Activated CD8-positive, alpha-beta memory T cell treated with anti-CD3 and anti-CD28 coated beads for 24 hours (primary cell): Measurements from ENCODE around the gene AKAP11.
"Not testable (repeated sequence)": the region's sequence is repeated elsewhere in the genome, so short reads cannot be mapped to it uniquely, and the experiment has no call there.

Experiments
- DNase-seq: peaks from one replicate; pipeline ENCODE4 v3.0.0-alpha.2; 2020

The AKAP11 gene

GRCh38 chr13:42272115-42272803 lies at the start of gene AKAP11:
TSS of gene AKAP11 (plus strand) at chr13:42272152. CDS start at chr13:42286349, 14,197 bp downstream.
- peak; percentile 84 for DNase-seq

- DNase-seq, result no peak
Observed at GRCh38 chr13:42223681-42224080, 48.3 kb upstream of the AKAP11 start.

GRCh38 chr13:42225051-42225450 lies 46.9 kb upstream of the AKAP11 start:
- DNase-seq, result no peak

DNA sequence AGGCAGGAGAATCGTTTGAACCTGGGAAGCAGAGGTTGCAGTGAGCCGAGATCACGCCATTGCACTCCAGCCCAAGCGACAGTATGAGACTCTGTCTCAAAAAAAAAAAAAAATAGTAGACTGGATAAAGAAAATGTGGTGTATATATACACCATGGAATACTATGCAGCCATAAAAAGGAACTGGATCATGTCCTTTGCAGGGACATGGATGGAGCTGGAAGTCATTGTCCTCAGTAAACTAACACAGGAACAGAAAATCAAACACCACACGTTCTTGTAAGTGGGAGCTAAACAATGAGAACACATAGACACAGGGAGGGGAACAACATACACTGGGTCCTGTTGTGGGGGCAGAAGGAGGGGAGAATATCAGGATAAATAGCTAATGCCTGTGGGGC lies 45.2 kb upstream of the AKAP11 start:
- not testable (repeated sequence) for DNase-seq

- no peak for DNase-seq
Observed at GRCh38 chr13:42228527-42228926, 43.4 kb upstream of the AKAP11 start.

GRCh38 chr13:42229287-42229686 lies 42.7 kb upstream of the AKAP11 start:
- no peak for DNase-seq

DNA sequence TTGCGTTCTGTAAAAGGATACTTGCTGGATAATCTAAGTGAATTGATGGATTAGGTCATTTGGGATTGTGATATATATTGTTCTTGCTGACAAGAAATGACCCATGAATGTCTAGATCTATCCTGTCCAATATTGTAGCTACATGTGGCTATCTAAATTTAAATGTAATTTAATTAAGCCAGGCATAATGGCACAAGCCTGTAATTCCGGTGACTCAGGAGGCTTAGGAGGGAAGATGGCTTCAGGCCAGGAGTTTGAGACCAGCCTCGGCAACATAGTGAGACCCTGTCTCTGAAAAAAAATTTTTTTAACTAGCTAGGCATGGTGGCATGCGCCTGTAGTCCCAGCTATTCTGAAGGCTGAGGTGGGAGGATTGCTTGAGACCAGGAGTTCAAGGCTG lies 39.3 kb upstream of the AKAP11 start:
- DNase-seq, result no peak

DNA sequence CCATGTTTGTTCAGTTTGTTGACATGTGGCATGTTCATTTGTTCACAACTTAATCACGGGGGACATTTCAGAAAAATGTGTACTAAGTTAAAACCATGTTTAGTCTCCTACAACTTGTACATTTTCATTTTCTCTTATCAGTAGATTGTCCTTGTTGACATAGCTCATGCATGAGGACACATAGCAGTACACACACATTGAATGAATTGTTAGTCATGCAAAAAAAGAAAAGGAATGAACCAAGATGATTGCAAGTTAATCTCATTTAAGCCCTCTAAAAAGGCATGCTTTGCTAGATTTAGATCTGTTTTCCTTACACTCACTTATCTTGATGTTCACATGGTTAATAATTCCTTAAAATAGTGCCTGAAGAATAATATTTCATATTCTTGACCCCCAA lies 38.2 kb upstream of the AKAP11 start:
- no peak for DNase-seq

- DNase-seq, result no peak
Observed at GRCh38 chr13:42239161-42239560, 32.8 kb upstream of the AKAP11 start.

DNA sequence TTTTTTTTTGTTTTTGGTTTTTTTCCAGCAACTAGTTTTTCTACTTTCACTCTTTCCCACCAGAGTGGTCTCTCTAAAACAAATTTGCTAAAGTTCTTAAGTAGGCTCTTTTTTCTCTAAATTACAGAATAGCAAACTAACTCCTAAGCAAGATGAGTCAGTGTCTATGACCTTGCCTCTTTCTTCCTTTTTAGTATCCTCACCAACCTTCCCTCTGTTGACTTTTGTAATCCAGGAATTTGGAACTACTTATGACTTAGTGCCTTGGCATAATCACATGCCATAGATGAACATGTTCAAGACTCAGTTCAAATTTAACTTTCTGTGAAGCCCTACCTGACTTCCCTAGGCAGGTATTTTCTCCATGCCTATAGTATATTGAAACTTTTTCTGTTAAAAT lies 32.3 kb upstream of the AKAP11 start:
- no peak for DNase-seq

DNA sequence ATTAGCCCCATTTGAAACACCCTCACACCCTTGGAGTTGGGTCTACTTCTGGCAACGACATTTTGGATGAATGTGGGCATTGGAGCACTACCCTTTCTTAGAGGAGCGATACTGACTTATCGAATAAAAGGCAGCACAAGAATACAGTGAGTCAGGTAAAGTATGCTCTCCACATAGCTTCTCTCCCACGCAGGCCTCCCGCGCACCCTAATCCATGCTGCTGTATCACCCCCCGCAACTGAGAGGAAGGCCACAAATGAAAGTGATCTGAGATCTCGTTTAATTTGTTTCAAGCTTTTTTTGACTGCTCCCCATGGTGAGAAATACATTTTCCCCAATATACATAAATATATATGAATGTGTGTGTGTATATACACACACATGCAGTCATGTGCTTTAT lies 25.4 kb upstream of the AKAP11 start:
- no peak for DNase-seq

- DNase-seq, result no peak
Observed at GRCh38 chr13:42247883-42248282, 24.1 kb upstream of the AKAP11 start.

DNA sequence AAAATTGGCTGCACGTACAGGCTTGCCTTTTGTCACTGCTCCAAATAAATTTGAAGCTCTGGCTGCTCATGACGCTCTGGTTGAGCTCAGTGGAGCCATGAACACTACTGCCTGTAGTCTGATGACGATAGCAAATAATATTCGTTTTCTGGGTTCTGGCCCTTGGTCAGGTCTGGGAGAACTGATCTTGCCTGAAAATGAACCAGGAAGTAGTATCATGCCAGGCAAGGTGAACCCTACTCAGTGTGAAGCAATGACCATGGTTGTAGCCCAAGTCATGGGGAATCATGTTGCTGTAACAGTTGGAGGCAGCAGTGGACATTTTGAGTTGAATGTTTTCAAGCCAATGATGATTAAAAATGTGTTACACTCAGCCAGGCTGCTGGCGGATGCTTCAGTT lies 16.1 kb upstream of the AKAP11 start:
- DNase-seq, result no peak

DNA sequence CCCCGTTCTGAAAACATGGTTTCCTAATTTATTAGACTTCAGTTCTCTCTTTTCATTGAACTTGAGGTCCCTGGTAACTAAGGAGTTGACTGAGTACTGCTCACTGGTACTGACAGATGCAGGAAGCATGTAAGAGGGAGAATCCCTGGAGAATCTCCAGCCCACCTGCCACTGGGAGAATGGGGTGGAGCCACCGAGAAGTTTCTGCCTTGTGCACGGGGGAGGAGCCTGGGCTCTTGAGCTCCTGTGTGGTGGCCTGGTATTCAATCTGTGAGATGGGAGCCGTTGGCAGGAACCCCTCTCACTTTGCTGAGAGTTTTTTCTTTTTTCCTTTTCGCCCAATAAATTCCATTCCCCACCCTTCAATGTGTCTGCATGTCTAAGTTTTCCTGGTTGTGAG lies 13.2 kb upstream of the AKAP11 start:
- DNase-seq, result no peak

DNA sequence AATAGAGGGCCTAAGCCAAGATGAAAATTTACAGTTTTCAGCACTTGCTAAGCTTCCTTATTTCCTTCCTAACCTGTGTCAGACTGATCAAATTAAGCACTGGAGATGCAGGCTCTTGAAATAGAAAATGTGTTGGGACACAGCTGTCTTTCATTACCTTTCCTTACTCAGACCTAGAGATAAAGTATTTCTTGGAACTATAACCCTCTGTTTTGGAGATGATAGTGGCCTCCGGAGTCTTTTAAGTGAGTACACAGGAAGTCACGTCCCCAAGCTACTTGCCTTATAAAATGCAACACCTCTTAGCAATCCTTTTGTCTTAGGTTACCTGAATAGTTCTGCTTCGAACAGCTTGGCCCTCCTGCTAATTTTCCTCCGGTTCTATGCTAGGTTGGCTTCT lies 12.4 kb upstream of the AKAP11 start:
- no peak for DNase-seq

DNA sequence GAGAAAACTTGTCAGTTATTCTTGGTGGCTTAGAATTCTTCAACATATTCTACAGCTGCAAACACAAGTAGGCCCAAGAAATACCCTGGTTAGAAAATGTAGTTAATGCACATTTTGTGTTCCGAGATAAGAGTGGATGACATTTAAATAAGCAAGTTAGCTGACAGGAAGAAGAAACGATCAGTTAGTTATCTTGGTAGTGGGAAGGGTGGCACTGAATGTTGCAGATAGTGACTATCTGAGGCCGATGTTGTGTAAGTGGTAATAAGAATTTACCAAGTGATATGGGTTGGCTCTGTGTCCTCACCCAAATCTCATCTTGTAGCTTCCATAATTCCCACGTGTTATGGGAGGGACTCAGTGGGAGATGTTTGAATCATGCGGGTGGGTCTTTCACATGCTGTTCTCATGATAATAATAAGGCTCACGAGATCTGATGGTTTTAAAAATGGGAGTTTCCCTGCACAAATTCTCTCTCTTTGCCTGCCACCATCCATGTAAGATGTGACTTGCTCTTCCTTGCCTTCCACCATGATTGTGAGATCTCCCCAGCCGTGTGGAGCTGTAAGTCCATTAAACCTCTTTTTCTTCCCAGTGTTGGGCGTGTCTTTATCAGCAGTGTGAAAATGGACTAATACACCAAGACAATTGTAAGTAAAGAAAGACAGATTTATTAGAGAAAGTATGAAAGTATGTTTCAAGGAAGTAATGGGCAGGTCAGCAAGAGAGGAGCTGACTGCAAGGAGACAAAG lies 10.9 kb upstream of the AKAP11 start:
- no peak for DNase-seq

DNA sequence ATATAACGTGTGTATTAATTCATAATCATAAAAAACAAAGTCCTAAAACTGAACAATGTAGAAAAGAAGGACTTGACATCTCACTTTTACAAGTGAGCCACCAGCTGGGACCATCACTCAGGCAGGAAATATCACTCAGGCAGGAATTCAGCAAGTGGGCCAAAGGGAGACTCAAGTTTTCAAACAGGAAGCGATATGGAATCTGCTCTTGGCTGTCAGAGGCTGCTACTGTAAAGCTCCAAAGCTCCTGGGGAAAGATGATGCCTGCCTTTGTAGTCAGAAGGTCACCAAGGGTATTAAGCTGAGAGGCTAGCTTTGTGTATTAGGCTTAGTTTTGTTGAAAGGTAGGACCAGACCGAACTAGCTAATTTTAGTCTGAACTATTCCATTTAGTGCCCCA lies 5.5 kb upstream of the AKAP11 start:
- no peak for DNase-seq

DNA sequence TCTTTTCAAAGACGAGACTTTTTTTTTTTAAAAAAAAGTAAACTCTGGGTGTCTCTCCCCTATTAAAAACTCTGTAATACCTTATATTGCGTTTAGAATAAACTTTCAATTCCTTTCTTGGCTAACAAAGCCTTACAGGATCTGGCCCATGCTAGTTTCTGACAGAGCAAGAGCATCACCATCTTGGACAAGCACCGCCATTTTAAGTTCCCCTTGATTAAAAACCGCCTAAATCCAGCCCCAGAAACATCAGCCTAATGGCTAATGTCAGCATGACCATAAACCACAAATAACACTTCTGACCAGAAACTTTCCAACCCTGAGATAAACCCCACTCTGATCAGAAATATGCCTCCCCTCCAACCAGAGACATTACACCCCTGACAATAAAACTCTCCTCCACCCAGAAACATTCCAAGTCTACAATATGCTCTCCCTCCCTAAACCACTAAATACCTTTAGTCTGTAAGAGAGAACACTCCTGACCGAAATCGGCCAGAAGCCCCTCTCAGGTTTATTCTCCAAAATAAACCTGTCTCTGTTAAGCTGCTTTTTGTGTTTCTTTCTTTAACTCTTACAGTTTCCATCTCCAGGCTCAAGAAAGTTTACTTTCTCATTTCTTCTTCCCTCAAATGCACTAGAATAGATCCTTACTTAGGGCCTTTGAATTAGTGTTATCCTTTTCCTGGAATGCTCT lies 1.6 kb upstream of the AKAP11 start:
- no peak for DNase-seq

DNA sequence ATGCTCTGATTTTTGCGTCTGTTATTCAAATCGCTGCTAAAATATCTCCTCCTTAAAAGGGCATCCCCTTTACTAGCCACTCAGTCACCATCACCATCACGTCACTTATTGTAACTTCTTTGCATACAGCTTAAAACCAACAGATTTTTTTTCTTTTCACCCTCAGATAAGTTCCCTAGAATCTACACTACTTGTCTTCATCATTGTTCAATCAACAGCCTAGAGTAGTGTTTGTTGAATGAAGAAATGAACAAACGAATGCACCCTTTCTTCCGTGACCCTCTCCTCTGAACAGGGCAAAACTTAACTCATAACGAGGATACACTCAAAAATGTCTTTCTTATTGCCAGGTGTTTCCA lies 1.1 kb upstream of the AKAP11 start:
- DNase-seq, result no peak

GRCh38 chr13:42271337-42272114 lies 426 bp upstream of the AKAP11 start:
- peak; percentile 94 for DNase-seq

- no peak for DNase-seq
Observed at GRCh38 chr13:42272804-42273175, 838 bp downstream of the AKAP11 start.

GRCh38 chr13:42274386-42275097 lies 2.6 kb downstream of the AKAP11 start:
- DNase-seq, result no peak

GRCh38 chr13:42275098-42275471 lies 3.1 kb downstream of the AKAP11 start:
- DNase-seq, result no peak
